Left ventricle myocardium superior (tissue), 1 donor: Measurements from ENCODE around the gene SLC4A4. TPM values are rescaled to one million over a fixed set of nuclear protein-coding genes. Genes with fewer than 3 reads are reported as not detected.

Source experiments
- ATAC-seq: fragments of 200-7000 bp; cut with Tn5 transposase; one replicate; pipeline ENCODE4 v1.9.1; 2020; ENCODE audit warnings: mild to moderate bottlenecking, moderate library complexity
- DNase-seq: peaks from one replicate; pipeline ENCODE4 v3.0.0-alpha.2; 2020
- intact Hi-C: fragments of 100-400 bp; cut with micrococcal nuclease; formaldehyde crosslinking; loops from one replicate; pipeline ENCODE4 v1.11.0; 2022
- long read RNA-seq: library from polyadenylated mRNA; unstranded; transcript quantifications from one replicate; pipeline ENCODE4 v2.0.0, GENCODE V29; 2021
- total RNA-seq: library from RNA; stranded (reverse); fragmentation: NEBNext Ultra II Directional; extraction: Animal tissue kit (Norgen Biotek cat#: 25700); gene quantifications from one replicate; pipeline ENCODE4 v1.2.1, GENCODE V29; 2021
- donor health status: DM: no; HTN: yes; CAD: no; lungs with severe emphysema.

SLC4A4 gene
- total RNA-seq: 25.6 TPM
- long read RNA-seq, partial matches to known transcripts: 7 of 14 reads
- long read RNA-seq, other reads (novel, unspliced or antisense): 7 of 14 reads

- DNase-seq (no peak), ATAC-seq (no peak)
- intact Hi-C loops: no loop called here
These were observed at the start of gene SLC4A4 for GRCh38 chr4:71338846-71339593. SLC4A4 (plus strand) TSS chr4:71339020.

GRCh38 chr4:71290074-71290473 lies 48.7 kb upstream of the SLC4A4 start:
- intact Hi-C loops: no loop called here
- DNase-seq (no peak), ATAC-seq (no peak)

- intact Hi-C loops: no loop called here
- DNase-seq (no peak), ATAC-seq (no peak)
These were observed 48.3 kb upstream of the SLC4A4 start for GRCh38 chr4:71290476-71290875.

- no peak for DNase-seq
- intact Hi-C loops: no loop called here
These were observed 46.6 kb upstream of the SLC4A4 start for GRCh38 chr4:71292228-71292627.

GRCh38 chr4:71293705-71294104 lies 45.1 kb upstream of the SLC4A4 start:
- intact Hi-C loops: no loop called here
- ATAC-seq (no peak), DNase-seq (no peak)

More at GRCh38 chr4:71292228-71292627, 46.6 kb upstream of the SLC4A4 start:
- ATAC-seq: no peak

GRCh38 chr4:71294301-71294700 lies 44.5 kb upstream of the SLC4A4 start:
- intact Hi-C loops: no loop called here
- DNase-seq (no peak), ATAC-seq (no peak)

GRCh38 chr4:71296945-71297344 lies 41.9 kb upstream of the SLC4A4 start:
- DNase-seq: no peak
- intact Hi-C loops: no loop called here
- ATAC-seq: peak; percentile 36

GRCh38 chr4:71300362-71300761 lies 38.5 kb upstream of the SLC4A4 start:
- DNase-seq: no peak
- intact Hi-C loops: no loop called here
- no peak for ATAC-seq

- intact Hi-C loops: no loop called here
- ATAC-seq (no peak), DNase-seq (peak; percentile 34)
These were observed 37.9 kb upstream of the SLC4A4 start for GRCh38 chr4:71300964-71301363.

- ATAC-seq (no peak), DNase-seq (no peak)
- intact Hi-C loops: no loop called here
These were observed 35.5 kb upstream of the SLC4A4 start for GRCh38 chr4:71303287-71303686.

GRCh38 chr4:71303850-71304249 lies 35.0 kb upstream of the SLC4A4 start:
- DNase-seq (no peak), ATAC-seq (no peak)
- intact Hi-C loops: no loop called here

GRCh38 chr4:71304289-71304850 lies 34.5 kb upstream of the SLC4A4 start:
- ATAC-seq: no peak
- intact Hi-C loops: no loop called here
- no peak for DNase-seq

GRCh38 chr4:71307729-71308128 lies 31.1 kb upstream of the SLC4A4 start:
- intact Hi-C loops: no loop called here
- ATAC-seq (no peak), DNase-seq (no peak)

- intact Hi-C loops: no loop called here
- ATAC-seq (peak; percentile 30), DNase-seq (no peak)
These were observed 16.4 kb upstream of the SLC4A4 start for GRCh38 chr4:71322425-71322824.

GRCh38 chr4:71333368-71333767 lies 5.5 kb upstream of the SLC4A4 start:
- DNase-seq: no peak
- ATAC-seq: no peak
- intact Hi-C loops: no loop called here

GRCh38 chr4:71333960-71334359 lies 4.9 kb upstream of the SLC4A4 start:
- intact Hi-C loops: no loop called here
- no peak for ATAC-seq
- DNase-seq: no peak

- DNase-seq (no peak), ATAC-seq (no peak)
- intact Hi-C loops: no loop called here
These were observed 4.3 kb upstream of the SLC4A4 start for GRCh38 chr4:71334465-71334882.

GRCh38 chr4:71343670-71344466 lies 5.0 kb downstream of the SLC4A4 start:
- intact Hi-C loops: no loop called here
- DNase-seq (no peak), ATAC-seq (no peak)

- DNase-seq (no peak), ATAC-seq (no peak)
- intact Hi-C loops: no loop called here
These were observed 7.9 kb downstream of the SLC4A4 start for GRCh38 chr4:71346710-71347109.

- ATAC-seq (no peak), DNase-seq (no peak)
- intact Hi-C loops: no loop called here
These were observed 9.8 kb downstream of the SLC4A4 start for GRCh38 chr4:71348586-71348985.
